ENCODE results near the gene COLEC12.

- TF ChIP-seq CTCF (IDR thresholded peaks at IDR 0.05) = no peak
- no peak for TF ChIP-seq POLR2AphosphoS5 (IDR thresholded peaks at IDR 0.05; ENCODE audit: low read depth, low read length)
- TF ChIP-seq TCF7L2 (IDR thresholded peaks at IDR 0.05; ENCODE audit: low read depth, low read length) = no peak
These were observed 5.8 kb upstream of the COLEC12 start for GRCh38 chr18:506264-506663.

All from Panc1 (cell line).